IMR-90 (cell line): ENCODE measurements around the gene CD151. TPM values are rescaled to one million over a fixed set of nuclear protein-coding genes. Genes with fewer than 3 reads are reported as not detected.

ENCODE experiments used
- ATAC-seq: fragments of 200-7000 bp; cut with Tn5 transposase; 2 replicates; pipeline ENCODE4 v1.9.1; 2020; ENCODE audit warnings: low read depth, mild to moderate bottlenecking, moderate library complexity
- BruUV-seq: library from RNA; stranded (reverse); fragments of 400-500 nt; replicated peaks from 2 replicates; lab custom pipeline; 2021; lab: Mats Ljungman, UMichigan
- CTCF ChIA-PET: fragments of 300-600 bp; formaldehyde crosslinking; extraction: SDS; loops from one replicate; lab custom pipeline; 2021; ENCODE audit warnings: antibody characterized with exemption; lab: Yijun Ruan, JAX
- POLR2A ChIA-PET: fragments of 300-600 bp; sonication (Branson Sonifier 250); formaldehyde crosslinking; loops from one replicate; lab custom pipeline; 2022; ENCODE audit warnings: antibody characterized with exemption; ENCODE audit not compliant: unreplicated experiment; lab: Charles Lee
- DNase-seq: peaks from one replicate; pipeline ENCODE4 v3.0.0; 2013
- H2AFZ ChIP-seq: replicated peaks from 2 replicates; pipeline ENCODE3; 2013; ENCODE audit warnings: low read length, mild to moderate bottlenecking; ENCODE audit not compliant: poor library complexity
- H2AK5ac ChIP-seq: 2 replicates; pipeline ENCODE4 v1.6.1; 2013; ENCODE audit warnings: low read depth, low read length, inconsistent platforms
- H2AK9ac ChIP-seq: replicated peaks from 2 replicates; pipeline ENCODE3; 2013; ENCODE audit warnings: mild to moderate bottlenecking, low read depth, low read length, moderate library complexity; ENCODE audit not compliant: poor library complexity
- H2BK120ac ChIP-seq: 2 replicates; pipeline ENCODE4 v1.6.1; 2013; ENCODE audit warnings: low read depth, low read length, inconsistent platforms
- H2BK15ac ChIP-seq: 3 replicates; pipeline ENCODE4 v1.6.1; 2013; ENCODE audit warnings: low read depth, low read length, inconsistent platforms
- H2BK20ac ChIP-seq: 2 replicates; pipeline ENCODE4 v1.6.1; 2013; ENCODE audit warnings: low read depth, mild to moderate bottlenecking, inconsistent platforms, low read length, moderate library complexity
- H2BK5ac ChIP-seq: 2 replicates; pipeline ENCODE4 v1.6.1; 2013; ENCODE audit warnings: mild to moderate bottlenecking, low read depth, low read length, inconsistent platforms; ENCODE audit not compliant: poor library complexity, severe bottlenecking
- H3K14ac ChIP-seq: replicated peaks from 2 replicates; pipeline ENCODE4 v1.6.1; 2013; ENCODE audit warnings: low read depth, low read length, inconsistent platforms
- H3K18ac ChIP-seq: 2 replicates; pipeline ENCODE4 v1.6.1; 2013; ENCODE audit warnings: low read depth, low read length, control low read depth
- H3K23ac ChIP-seq: 2 replicates; pipeline ENCODE4 v1.6.1; 2013; ENCODE audit warnings: low read depth, low read length, inconsistent platforms
- H3K27ac ChIP-seq: 2 replicates; pipeline ENCODE4 v1.5.1; 2013; ENCODE audit warnings: mild to moderate bottlenecking, control low read depth, low read length; ENCODE audit not compliant: insufficient read depth
- H3K27me3 ChIP-seq: 2 replicates; pipeline ENCODE4 v1.6.1; 2013; ENCODE audit warnings: low read length; ENCODE audit not compliant: control insufficient read depth, insufficient read depth
- H3K36me3 ChIP-seq: 2 replicates; pipeline ENCODE4 v1.6.1; 2013; ENCODE audit warnings: low read length, mixed read lengths; ENCODE audit not compliant: control insufficient read depth, insufficient read depth
- H3K4ac ChIP-seq: 2 replicates; pipeline ENCODE4 v1.6.1; 2013; ENCODE audit warnings: low read depth, low read length, inconsistent platforms
- H3K4me1 ChIP-seq: 2 replicates; pipeline ENCODE4 v1.6.1; 2013; ENCODE audit warnings: low read length, mixed read lengths; ENCODE audit not compliant: control insufficient read depth, insufficient read depth
- H3K4me2 ChIP-seq: 2 replicates; pipeline ENCODE4 v1.6.1; 2013; ENCODE audit warnings: low read depth, mild to moderate bottlenecking, control low read depth, low read length, moderate library complexity
- H3K4me3 ChIP-seq: 2 replicates; pipeline ENCODE4 v1.5.1; 2013; ENCODE audit warnings: low read depth, mild to moderate bottlenecking, control low read depth, low read length, moderate library complexity; ENCODE audit not compliant: insufficient read depth
- H3K56ac ChIP-seq: 2 replicates; pipeline ENCODE4 v1.6.1; 2013; ENCODE audit warnings: low read length, inconsistent platforms; ENCODE audit not compliant: insufficient read depth; ENCODE audit errors: extremely low read depth
- H3K79me1 ChIP-seq, 2 experiments: 2 replicates each; pipeline ENCODE4 v1.6.1; 2013; ENCODE audit warnings: low read length in 2 of 2, inconsistent platforms in 1 of 2, low read depth in 1 of 2
- H3K9ac ChIP-seq: 2 replicates; pipeline ENCODE4 v1.6.1; 2013; ENCODE audit warnings: low read depth, low read length, control low read depth
- H3K9me1 ChIP-seq: 2 replicates; pipeline ENCODE4 v1.6.1; 2013; ENCODE audit warnings: low read length, inconsistent platforms; ENCODE audit not compliant: insufficient read depth
- H3K9me3 ChIP-seq: 2 replicates; pipeline ENCODE4 v1.6.1; 2013; ENCODE audit warnings: low read length; ENCODE audit not compliant: control insufficient read depth, insufficient read depth
- H4K20me1 ChIP-seq: 2 replicates; pipeline ENCODE4 v1.6.1; 2013; ENCODE audit warnings: low read length, inconsistent platforms; ENCODE audit not compliant: insufficient read depth
- H4K5ac ChIP-seq: 2 replicates; pipeline ENCODE4 v1.6.1; 2013; ENCODE audit warnings: mild to moderate bottlenecking, low read depth, low read length, control low read depth
- H4K8ac ChIP-seq, 2 experiments: 2 replicates each; pipeline ENCODE4 v1.6.1; 2013; ENCODE audit warnings: low read depth in 2 of 2, low read length in 2 of 2, control low read depth in 1 of 2, inconsistent platforms in 1 of 2
- H4K91ac ChIP-seq: 2 replicates; pipeline ENCODE4 v1.6.1; 2013; ENCODE audit warnings: low read depth, low read length, inconsistent platforms; ENCODE audit not compliant: insufficient read depth
- BHLHE40 ChIP-seq: fragments of 150-350 bp; IDR thresholded peaks from 2 replicates; pipeline ENCODE4 v1.6.1; 2016; ENCODE audit warnings: mild to moderate bottlenecking, low read depth, low read length
- FOS ChIP-seq: fragments of 150-350 bp; IDR thresholded peaks from 2 replicates; pipeline ENCODE4 v1.6.1; 2016; ENCODE audit warnings: low read depth, low read length
- WGBS, 2 experiments: methylation state at CpG; one replicate each; pipeline versions ENCODE4 v1.1.5 to v1.1.7; 2013; ENCODE audit warnings: missing lambda C conversion rate in 2 of 2; ENCODE audit not compliant: insufficient read length in 1 of 2; ENCODE audit errors: extremely low coverage in 2 of 2; 5-methylcytosine and 5-hydroxymethylcytosine counted together
- dilution Hi-C: fragments of 300-500 bp; cut with HindIII; formaldehyde crosslinking; loops from one replicate; pipeline ENCODE4 v1.14.3; 2018; ENCODE audit warnings: low sequenced_read_pairs; ENCODE audit not compliant: unreplicated experiment
- in situ Hi-C: fragments of 300-500 bp; cut with MboI; formaldehyde crosslinking; loops from 3 replicates; pipeline ENCODE4 v1.14.3; 2019; ENCODE audit warnings: low sequenced_read_pairs, inconsistent platforms, mixed read lengths
- intact Hi-C: fragments of 100-400 bp; cut with micrococcal nuclease; formaldehyde crosslinking; loops from 2 replicates; pipeline ENCODE4 v1.10.0; 2022
- polyA plus RNA-seq, 3 experiments: library from polyadenylated mRNA; depleted of rRNA; stranded (reverse); fragments of >200 nt; gene quantifications; 2 replicates each; pipeline ENCODE4 v1.2.3, GENCODE V29; 2012; ENCODE audit warnings: low replicate concordance in 1 of 3
- total RNA-seq: library from RNA; depleted of rRNA; stranded (reverse); fragments of >200 nt; gene quantifications from 2 replicates; pipeline ENCODE4 v1.2.3, GENCODE V29; 2012
- TF ChIP-seq, protein P1 (sequence below): fragments of 150-350 bp; IDR thresholded peaks from 2 replicates; pipeline ENCODE4 v1.6.1; 2017; ENCODE audit warnings: mild to moderate bottlenecking, antibody characterized with exemption, low read length, low read depth

CD151 gene
- total and polyA plus RNA-seq, 2 of the 4 experiments (the other 2 are of a cell fraction) = 1,150 to 1,267 TPM

- peak overlapping the region; percentile 96 for H3K27ac ChIP-seq
- H3K27me3 ChIP-seq = no peaks in the 10 kb centered on the region
- H3K14ac ChIP-seq = no peak overlapping the region
- H3K9me3 ChIP-seq = no peaks in the 10 kb centered on the region
- CTCF ChIA-PET = interaction anchor here (0.7 to 2.7 kb wide), 2 partner anchors 9 to 11 kb away, joined by 3 to 10 read pairs; no protein-coding TSS in a partner anchor
- peak overlapping the region; percentile 88 for H3K4me3 ChIP-seq
- no peak overlapping the region for H3K23ac ChIP-seq
- H2AK5ac ChIP-seq = peak overlapping the region; percentile 76; the same call in 1 of the 2 replicates
- H3K79me1 ChIP-seq = peaks cover 0 to 25% of the 10 kb centered on the region in 2 experiments; a peak in 3 of 4 replicates
- peaks cover 18% of the 10 kb centered on the region for H4K20me1 ChIP-seq
- H4K8ac ChIP-seq = no peak overlapping the region; a peak in 1 of 4 replicates
- H2AK9ac ChIP-seq = peak overlapping the region; percentile 95
- peak overlapping the region; percentile 72 for H3K4ac ChIP-seq
- in situ Hi-C loops = no loop called here
- H3K9me1 ChIP-seq = peaks cover 6% of the 10 kb centered on the region; the same call in 1 of the 2 replicates
- H2BK20ac ChIP-seq = no peak overlapping the region
- no peak overlapping the region; the same call in 1 of the 2 replicates for H3K18ac ChIP-seq
- intact Hi-C loops = no loop called here
- H2BK15ac ChIP-seq = no peak overlapping the region; the same call in 2 of the 3 replicates
- H2AFZ ChIP-seq = peak overlapping the region; percentile 40
- POLR2A ChIA-PET = no interaction called here
- dilution Hi-C loops = no loop called here
- peaks cover 13% of the 10 kb centered on the region for H3K4me1 ChIP-seq
- H3K36me3 ChIP-seq = peaks cover 30% of the 10 kb centered on the region; the same call in 1 of the 2 replicates
- ATAC-seq (no peak), DNase-seq (no peak)
- H4K5ac ChIP-seq = no peak overlapping the region
- H4K91ac ChIP-seq = no peak overlapping the region
- TF ChIP-seq BHLHE40 = peak; percentile 92
- TF ChIP-seq, protein P1, sequence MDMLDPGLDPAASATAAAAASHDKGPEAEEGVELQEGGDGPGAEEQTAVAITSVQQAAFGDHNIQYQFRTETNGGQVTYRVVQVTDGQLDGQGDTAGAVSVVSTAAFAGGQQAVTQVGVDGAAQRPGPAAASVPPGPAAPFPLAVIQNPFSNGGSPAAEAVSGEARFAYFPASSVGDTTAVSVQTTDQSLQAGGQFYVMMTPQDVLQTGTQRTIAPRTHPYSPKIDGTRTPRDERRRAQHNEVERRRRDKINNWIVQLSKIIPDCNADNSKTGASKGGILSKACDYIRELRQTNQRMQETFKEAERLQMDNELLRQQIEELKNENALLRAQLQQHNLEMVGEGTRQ = peak; percentile 27; the same call in 1 of the 2 replicates
- TF ChIP-seq FOS = no peak
- no peak overlapping the region for H2BK120ac ChIP-seq
- BruUV-seq = no TSS peak
- WGBS, 2 experiments = 68% methylated on average over 12 of the region's 38 CpGs; no CpG with 5 or more reads in 1 of the 2 experiments
- peak overlapping the region; percentile 44 for H2BK5ac ChIP-seq
- H3K56ac ChIP-seq = no peak overlapping the region
- peak overlapping the region; percentile 97 for H3K4me2 ChIP-seq
- H3K9ac ChIP-seq = peak overlapping the region; percentile 42; the same call in 1 of the 2 replicates
Observed at GRCh38 chr11:794766-795633, 37.8 kb upstream of the CD151 start.
